ENCODE data around the gene APEX1.

The APEX1 gene

DNA sequence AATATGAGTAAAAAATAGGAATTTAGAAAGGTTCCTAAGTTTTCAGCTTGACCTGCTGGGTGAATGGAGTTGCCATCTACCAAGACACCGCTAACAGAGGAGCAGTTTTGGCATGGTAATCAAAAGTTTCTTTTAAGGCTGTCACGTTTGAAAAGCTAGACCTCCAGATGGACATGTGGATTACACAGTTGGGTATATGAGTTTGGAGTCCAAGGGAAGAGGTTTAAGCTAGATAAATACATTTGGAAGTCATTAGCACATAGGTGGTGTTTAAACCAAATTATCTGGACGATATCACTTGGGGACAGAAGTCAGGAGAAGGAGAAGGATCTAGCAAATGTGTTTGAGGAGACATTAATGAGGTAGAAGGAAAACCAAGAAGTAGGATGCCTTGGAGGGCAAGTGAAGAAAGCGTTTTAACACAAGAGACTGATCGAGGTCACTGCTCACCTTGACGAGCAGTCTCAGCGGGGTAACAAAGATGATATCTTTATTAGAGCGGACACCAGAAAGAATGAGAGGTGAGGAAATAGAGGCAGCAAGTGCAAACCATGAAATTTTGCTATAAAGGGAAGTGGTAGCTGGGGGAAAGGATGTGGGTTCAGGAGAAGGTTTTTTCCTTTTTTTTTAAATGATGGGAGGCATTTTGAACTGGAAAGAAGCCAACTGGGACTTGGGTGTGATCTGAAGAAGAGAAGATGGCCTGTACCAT is 31.8 kb downstream of the APEX1 start:
- Histone ChIP-seq H3K4me3 (ENCODE audit: low read depth in 1 of 2, low read length in 2 of 2) (no peak overlapping the region), H3K9me3 (ENCODE audit: insufficient read depth, low read length, severe bottlenecking) (no peaks in the 10 kb centered on the region), H2AFZ (ENCODE audit: low read depth, low read length) (no peak overlapping the region), H3K9ac (ENCODE audit: low read depth, low read length) (no peak overlapping the region), H4K20me1 (ENCODE audit: insufficient read depth, low read length) (no peaks in the 10 kb centered on the region), H3K36me3 (ENCODE audit: insufficient read depth, low read length) (no peaks in the 10 kb centered on the region), H3K4me1 (ENCODE audit: insufficient read depth, low read length) (peaks cover 11% of the 10 kb centered on the region), H3K27ac (ENCODE audit: low read length) (no peak overlapping the region), H3K4me2 (ENCODE audit: insufficient read depth, low read length) (no peak overlapping the region; the same call in 1 of the 2 replicates), H3K79me2 (ENCODE audit: insufficient read depth, low read length) (no peaks in the 10 kb centered on the region), H3K27me3 (ENCODE audit: insufficient read depth, low read length, poor library complexity) (no peaks in the 10 kb centered on the region)
- DNase-seq (no peak), ATAC-seq (ENCODE audit: insufficient read depth, low read depth) (peak; percentile 62)
- no peak for TF ChIP-seq EZH2 (IDR thresholded peaks at IDR 0.05; ENCODE audit: borderline replicate concordance, low read depth, low read length, severe bottlenecking)
- TF ChIP-seq, protein P1, sequence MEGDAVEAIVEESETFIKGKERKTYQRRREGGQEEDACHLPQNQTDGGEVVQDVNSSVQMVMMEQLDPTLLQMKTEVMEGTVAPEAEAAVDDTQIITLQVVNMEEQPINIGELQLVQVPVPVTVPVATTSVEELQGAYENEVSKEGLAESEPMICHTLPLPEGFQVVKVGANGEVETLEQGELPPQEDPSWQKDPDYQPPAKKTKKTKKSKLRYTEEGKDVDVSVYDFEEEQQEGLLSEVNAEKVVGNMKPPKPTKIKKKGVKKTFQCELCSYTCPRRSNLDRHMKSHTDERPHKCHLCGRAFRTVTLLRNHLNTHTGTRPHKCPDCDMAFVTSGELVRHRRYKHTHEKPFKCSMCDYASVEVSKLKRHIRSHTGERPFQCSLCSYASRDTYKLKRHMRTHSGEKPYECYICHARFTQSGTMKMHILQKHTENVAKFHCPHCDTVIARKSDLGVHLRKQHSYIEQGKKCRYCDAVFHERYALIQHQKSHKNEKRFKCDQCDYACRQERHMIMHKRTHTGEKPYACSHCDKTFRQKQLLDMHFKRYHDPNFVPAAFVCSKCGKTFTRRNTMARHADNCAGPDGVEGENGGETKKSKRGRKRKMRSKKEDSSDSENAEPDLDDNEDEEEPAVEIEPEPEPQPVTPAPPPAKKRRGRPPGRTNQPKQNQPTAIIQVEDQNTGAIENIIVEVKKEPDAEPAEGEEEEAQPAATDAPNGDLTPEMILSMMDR (IDR thresholded peaks at IDR 0.05; ENCODE audit: borderline replicate concordance, extremely low read depth, low read length, poor library complexity, severe bottlenecking) = no peak

DNA sequence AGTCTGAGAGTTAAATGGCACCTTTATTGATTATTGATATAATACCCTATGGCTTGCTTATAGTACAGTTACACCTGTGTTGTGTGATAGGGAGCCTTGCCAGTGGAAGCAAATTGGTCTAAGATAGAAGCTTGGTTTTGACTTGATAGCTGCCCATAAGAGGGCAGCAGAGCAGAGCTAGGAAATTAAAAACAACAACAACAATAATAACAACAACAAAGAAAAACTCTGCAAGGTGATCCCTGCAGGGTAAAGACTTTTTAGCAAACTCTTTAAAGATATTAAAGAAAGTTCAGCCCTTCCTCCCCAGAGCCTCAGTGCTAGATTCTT is 32.3 kb downstream of the APEX1 start:
- DNase-seq (no peak), ATAC-seq (ENCODE audit: insufficient read depth, low read depth) (no peak)
- H3K27ac ChIP-seq (ENCODE audit: low read length) = no peak overlapping the region
- H3K36me3 ChIP-seq (ENCODE audit: insufficient read depth, low read length) = no peaks in the 10 kb centered on the region
- TF ChIP-seq EZH2 (IDR thresholded peaks at IDR 0.05; ENCODE audit: borderline replicate concordance, low read depth, low read length, severe bottlenecking) = no peak
- no peaks in the 10 kb centered on the region for H3K79me2 ChIP-seq (ENCODE audit: insufficient read depth, low read length)
- H4K20me1 ChIP-seq (ENCODE audit: insufficient read depth, low read length) = no peaks in the 10 kb centered on the region
- H3K9me3 ChIP-seq (ENCODE audit: insufficient read depth, low read length, severe bottlenecking) = no peaks in the 10 kb centered on the region
- H2AFZ ChIP-seq (ENCODE audit: low read depth, low read length) = no peak overlapping the region
- no peaks in the 10 kb centered on the region for H3K27me3 ChIP-seq (ENCODE audit: insufficient read depth, low read length, poor library complexity)
- H3K9ac ChIP-seq (ENCODE audit: low read depth, low read length) = no peak overlapping the region
- H3K4me3 ChIP-seq (ENCODE audit: low read depth in 1 of 2, low read length in 2 of 2) = no peak overlapping the region
- H3K4me1 ChIP-seq (ENCODE audit: insufficient read depth, low read length) = peaks cover 11% of the 10 kb centered on the region
- H3K4me2 ChIP-seq (ENCODE audit: insufficient read depth, low read length) = no peak overlapping the region; the same call in 1 of the 2 replicates

DNA sequence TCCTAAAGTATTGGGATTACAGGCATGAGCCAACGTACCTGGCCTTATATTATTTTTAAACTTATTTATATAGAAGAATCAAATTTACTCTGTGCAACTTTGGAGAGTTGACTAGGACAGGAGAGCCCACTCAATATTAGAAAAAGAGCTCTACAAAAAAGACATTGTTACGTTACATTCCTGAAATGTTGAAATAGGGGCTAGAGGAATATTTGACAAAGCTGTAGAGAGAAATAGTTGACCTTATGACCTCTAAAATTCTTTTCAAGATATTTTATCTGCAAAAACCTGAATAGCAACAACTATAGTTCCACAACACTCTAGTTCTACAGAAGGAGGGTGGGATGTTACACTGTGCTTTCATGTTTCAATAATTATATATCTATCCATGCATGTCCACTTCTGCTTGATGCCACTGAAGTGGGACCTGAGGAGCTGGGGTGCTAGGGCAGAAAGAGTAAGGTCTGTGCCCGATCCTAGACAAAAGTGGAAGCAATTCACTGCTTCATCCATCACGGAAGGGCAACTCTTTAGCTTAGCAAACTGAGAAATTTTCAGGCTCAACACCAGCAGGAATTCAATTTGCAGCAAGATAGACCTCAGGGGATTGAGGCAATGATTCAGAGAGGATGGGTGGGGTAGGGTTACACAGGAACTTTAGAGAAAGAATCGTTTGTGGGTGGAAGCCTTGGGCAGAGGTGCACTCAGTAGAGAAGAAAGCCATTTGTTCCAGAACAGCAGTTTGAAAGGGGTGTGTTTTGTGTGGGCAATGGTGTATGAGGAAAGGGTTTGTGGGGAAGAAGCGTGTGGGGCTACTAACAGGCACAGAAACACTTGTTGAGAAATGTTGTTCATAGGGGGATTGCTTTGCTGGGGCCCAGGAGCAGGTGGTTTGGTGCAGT is 34.3 kb downstream of the APEX1 start:
- no peaks in the 10 kb centered on the region for H3K36me3 ChIP-seq (ENCODE audit: insufficient read depth, low read length)
- no peak for TF ChIP-seq EZH2 (IDR thresholded peaks at IDR 0.05; ENCODE audit: borderline replicate concordance, low read depth, low read length, severe bottlenecking)
- TF ChIP-seq, protein P1 (IDR thresholded peaks at IDR 0.05; ENCODE audit: borderline replicate concordance, extremely low read depth, low read length, poor library complexity, severe bottlenecking) = no peak
- DNase-seq (no peak), ATAC-seq (ENCODE audit: insufficient read depth, low read depth) (peak; percentile 40; the same call in 2 of the 3 replicates)
- no peak overlapping the region for H3K4me3 ChIP-seq (ENCODE audit: low read depth in 1 of 2, low read length in 2 of 2)
- H3K4me2 ChIP-seq (ENCODE audit: insufficient read depth, low read length) = no peak overlapping the region
- no peaks in the 10 kb centered on the region for H3K9me3 ChIP-seq (ENCODE audit: insufficient read depth, low read length, severe bottlenecking)
- H2AFZ ChIP-seq (ENCODE audit: low read depth, low read length) = no peak overlapping the region
- H3K27me3 ChIP-seq (ENCODE audit: insufficient read depth, low read length, poor library complexity) = no peaks in the 10 kb centered on the region
- H3K79me2 ChIP-seq (ENCODE audit: insufficient read depth, low read length) = no peaks in the 10 kb centered on the region
- no peak overlapping the region for H3K27ac ChIP-seq (ENCODE audit: low read length)
- H3K9ac ChIP-seq (ENCODE audit: low read depth, low read length) = no peak overlapping the region
- peaks cover 11% of the 10 kb centered on the region for H3K4me1 ChIP-seq (ENCODE audit: insufficient read depth, low read length)
- H4K20me1 ChIP-seq (ENCODE audit: insufficient read depth, low read length) = no peaks in the 10 kb centered on the region

DNA sequence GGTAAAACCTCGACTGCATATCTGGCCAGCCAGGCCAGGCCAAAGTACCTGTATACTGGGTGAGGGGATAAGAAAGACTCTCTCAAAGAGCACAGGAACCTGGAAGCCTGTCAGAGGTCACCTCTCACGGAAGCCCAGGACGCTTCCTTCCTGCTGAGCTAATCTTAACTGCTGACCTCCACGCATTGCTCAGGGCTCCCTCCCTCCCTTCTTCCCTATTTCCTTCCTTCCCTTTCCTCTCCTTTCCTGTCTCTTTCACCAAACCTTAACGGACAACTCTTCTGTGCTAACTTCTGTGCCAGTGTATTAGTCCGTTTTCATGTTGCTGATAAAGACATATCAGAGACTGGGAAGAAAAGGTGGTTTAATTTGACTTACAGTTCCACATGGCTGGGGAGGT is 35.5 kb downstream of the APEX1 start:
- H2AFZ ChIP-seq (ENCODE audit: low read depth, low read length) = no peak overlapping the region
- no peak overlapping the region for H3K4me2 ChIP-seq (ENCODE audit: insufficient read depth, low read length)
- H3K9ac ChIP-seq (ENCODE audit: low read depth, low read length) = no peak overlapping the region
- no peak overlapping the region for H3K27ac ChIP-seq (ENCODE audit: low read length)
- H3K4me3 ChIP-seq (ENCODE audit: low read depth in 1 of 2, low read length in 2 of 2) = no peak overlapping the region
- H3K4me1 ChIP-seq (ENCODE audit: insufficient read depth, low read length) = peaks cover 11% of the 10 kb centered on the region
- no peaks in the 10 kb centered on the region for H3K9me3 ChIP-seq (ENCODE audit: insufficient read depth, low read length, severe bottlenecking)
- H3K36me3 ChIP-seq (ENCODE audit: insufficient read depth, low read length) = no peaks in the 10 kb centered on the region
- no peak for TF ChIP-seq EZH2 (IDR thresholded peaks at IDR 0.05; ENCODE audit: borderline replicate concordance, low read depth, low read length, severe bottlenecking)
- TF ChIP-seq, protein P1 (IDR thresholded peaks at IDR 0.05; ENCODE audit: borderline replicate concordance, extremely low read depth, low read length, poor library complexity, severe bottlenecking) = no peak
- no peaks in the 10 kb centered on the region for H4K20me1 ChIP-seq (ENCODE audit: insufficient read depth, low read length)
- no peaks in the 10 kb centered on the region for H3K79me2 ChIP-seq (ENCODE audit: insufficient read depth, low read length)
- DNase-seq (no peak), ATAC-seq (ENCODE audit: insufficient read depth, low read depth) (no peak)
- peaks cover 4% of the 10 kb centered on the region for H3K27me3 ChIP-seq (ENCODE audit: insufficient read depth, low read length, poor library complexity)
